AG08395 (cell line): ENCODE data around the gene CXorf49.
"Not testable (repeated sequence)": the region's sequence is repeated elsewhere in the genome, so short reads cannot be mapped to it uniquely, and the experiment has no call there.

Source experiments
- DNase-seq: peaks from one replicate; pipeline ENCODE4 v3.0.0; 2012; ENCODE audit warnings: mixed read lengths, low spot score

Gene CXorf49

GRCh38 chrX:71671938-71672337 is 46.1 kb downstream of the CXorf49 start:
- DNase-seq: no peak

- no peak for DNase-seq
Measured at GRCh38 chrX:71671043-71671780, 46.9 kb downstream of the CXorf49 start.

GRCh38 chrX:71669947-71670346 is 48.1 kb downstream of the CXorf49 start:
- not testable (repeated sequence) for DNase-seq

- no peak for DNase-seq
Measured at GRCh38 chrX:71669492-71669891, 48.6 kb downstream of the CXorf49 start.

- no peak for DNase-seq
Measured at GRCh38 chrX:71668248-71668595, 49.9 kb downstream of the CXorf49 start.

- DNase-seq: no peak
Measured at GRCh38 chrX:71667328-71668247, 50.5 kb downstream of the CXorf49 start, which contains the start of gene LOC101059915. Gene LOC101059915, plus strand, starts transcription at chrX:71667546.

- no peak for DNase-seq
Measured at GRCh38 chrX:71666240-71667223, 51.6 kb downstream of the CXorf49 start.

GRCh38 chrX:71665747-71666146 is 52.3 kb downstream of the CXorf49 start:
- no peak for DNase-seq

GRCh38 chrX:71664889-71665491 is 53.1 kb downstream of the CXorf49 start:
- DNase-seq: no peak
